ENCODE results near the gene IKBKE.

DNA sequence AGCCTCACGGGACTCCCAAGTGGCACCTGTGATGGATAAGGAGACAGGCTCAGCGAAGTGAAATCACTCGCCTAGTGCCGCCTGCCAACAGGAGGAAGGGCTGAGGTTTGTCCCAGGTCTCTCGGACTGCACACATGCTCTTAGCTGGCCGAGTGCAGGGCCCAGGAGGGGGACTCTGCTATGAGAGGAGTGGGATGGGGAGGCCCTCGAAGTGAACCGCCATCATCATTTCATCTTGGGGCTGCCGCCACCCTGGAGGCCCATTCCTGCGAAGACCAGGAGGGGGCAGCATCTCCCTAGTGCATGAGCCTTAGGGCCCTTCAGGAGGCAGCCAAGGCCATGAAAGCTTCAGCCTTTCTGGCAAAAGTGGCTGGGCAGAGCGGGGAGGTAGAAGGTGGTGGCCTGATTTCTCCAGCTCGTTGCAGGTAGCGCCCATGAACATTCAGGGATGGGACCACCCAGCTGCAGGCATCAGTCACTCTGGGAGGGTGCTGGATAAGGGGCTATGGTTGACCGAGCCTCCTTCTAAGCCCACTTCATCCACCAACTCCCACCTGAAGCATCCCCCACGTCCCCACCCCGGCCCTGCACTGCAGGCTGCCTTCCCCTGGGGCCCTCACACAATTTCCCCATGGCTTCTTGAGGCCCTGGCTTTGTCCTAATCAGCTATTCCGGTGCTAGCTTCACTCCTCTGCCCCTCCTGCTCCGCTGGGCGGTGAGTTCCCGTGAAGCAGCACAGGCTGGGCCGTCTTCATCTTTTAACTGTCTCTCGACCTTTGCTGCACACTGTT, 19.9 kb downstream of the IKBKE start:
- TF ChIP-seq POLR2AphosphoS5 (IDR thresholded peaks at IDR 0.05; ENCODE audit: low read length): no peak
- TF ChIP-seq YY1 (IDR thresholded peaks at IDR 0.05; ENCODE audit: low read depth, low read length): peak; percentile 87
- TF ChIP-seq, protein P1, sequence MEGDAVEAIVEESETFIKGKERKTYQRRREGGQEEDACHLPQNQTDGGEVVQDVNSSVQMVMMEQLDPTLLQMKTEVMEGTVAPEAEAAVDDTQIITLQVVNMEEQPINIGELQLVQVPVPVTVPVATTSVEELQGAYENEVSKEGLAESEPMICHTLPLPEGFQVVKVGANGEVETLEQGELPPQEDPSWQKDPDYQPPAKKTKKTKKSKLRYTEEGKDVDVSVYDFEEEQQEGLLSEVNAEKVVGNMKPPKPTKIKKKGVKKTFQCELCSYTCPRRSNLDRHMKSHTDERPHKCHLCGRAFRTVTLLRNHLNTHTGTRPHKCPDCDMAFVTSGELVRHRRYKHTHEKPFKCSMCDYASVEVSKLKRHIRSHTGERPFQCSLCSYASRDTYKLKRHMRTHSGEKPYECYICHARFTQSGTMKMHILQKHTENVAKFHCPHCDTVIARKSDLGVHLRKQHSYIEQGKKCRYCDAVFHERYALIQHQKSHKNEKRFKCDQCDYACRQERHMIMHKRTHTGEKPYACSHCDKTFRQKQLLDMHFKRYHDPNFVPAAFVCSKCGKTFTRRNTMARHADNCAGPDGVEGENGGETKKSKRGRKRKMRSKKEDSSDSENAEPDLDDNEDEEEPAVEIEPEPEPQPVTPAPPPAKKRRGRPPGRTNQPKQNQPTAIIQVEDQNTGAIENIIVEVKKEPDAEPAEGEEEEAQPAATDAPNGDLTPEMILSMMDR (IDR thresholded peaks at IDR 0.05 in 2 of 3, conservative IDR thresholded peaks at IDR 0.05 in 1 of 3; ENCODE audit: control insufficient read depth in 2 of 3, extremely low read depth in 1 of 3, insufficient read depth in 1 of 3, low read depth in 3 of 3, low read length in 3 of 3): peak; percentile 91 to 97 (median 96)
- TF ChIP-seq CBFB (IDR thresholded peaks at IDR 0.05; ENCODE audit: low read depth): no peak
- TF ChIP-seq, protein P2, sequence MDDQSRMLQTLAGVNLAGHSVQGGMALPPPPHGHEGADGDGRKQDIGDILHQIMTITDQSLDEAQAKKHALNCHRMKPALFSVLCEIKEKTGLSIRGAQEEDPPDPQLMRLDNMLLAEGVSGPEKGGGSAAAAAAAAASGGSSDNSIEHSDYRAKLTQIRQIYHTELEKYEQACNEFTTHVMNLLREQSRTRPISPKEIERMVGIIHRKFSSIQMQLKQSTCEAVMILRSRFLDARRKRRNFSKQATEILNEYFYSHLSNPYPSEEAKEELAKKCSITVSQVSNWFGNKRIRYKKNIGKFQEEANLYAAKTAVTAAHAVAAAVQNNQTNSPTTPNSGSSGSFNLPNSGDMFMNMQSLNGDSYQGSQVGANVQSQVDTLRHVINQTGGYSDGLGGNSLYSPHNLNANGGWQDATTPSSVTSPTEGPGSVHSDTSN (IDR thresholded peaks at IDR 0.05; ENCODE audit: insufficient replicate concordance, low read depth, low read length): no peak
- TF ChIP-seq ESRRA (IDR thresholded peaks at IDR 0.05; ENCODE audit: low read length): no peak
- TF ChIP-seq RAD21 (IDR thresholded peaks at IDR 0.05; ENCODE audit: insufficient read depth, low read depth, low read length): peak; percentile 97

All from GM12878 (cell line).